Thymus (tissue), 14 donors: ENCODE measurements around the gene OR7D2. TPM values are rescaled to one million over a fixed set of nuclear protein-coding genes. Genes with fewer than 3 reads are reported as not detected.
A peak's percentile ranks its signal among the peaks of the same experiment; 100 is the strongest.

Source experiments
- DNase-seq, 9 donors: peaks; one replicate each; pipeline ENCODE4 v3.0.0-alpha.2; 2013; ENCODE audit warnings: low spot score in 9 of 9, low read depth in 6 of 9, missing footprints in 1 of 9
- H3K27ac ChIP-seq, 2 donors: one replicate each; pipeline ENCODE4 v1.5.1; 2013; ENCODE audit warnings: control low read depth in 1 of 2, low read depth in 1 of 2, low read length in 1 of 2, mild to moderate bottlenecking in 1 of 2, moderate library complexity in 1 of 2
- H3K27me3 ChIP-seq, 2 donors: one replicate each; pipeline ENCODE4 v1.5.1; 2013; ENCODE audit warnings: low read length in 1 of 2; ENCODE audit not compliant: control insufficient read depth in 2 of 2, insufficient read depth in 1 of 2
- H3K36me3 ChIP-seq, 2 donors: one replicate each; pipeline ENCODE4 v1.5.1; 2013; ENCODE audit warnings: low read length in 1 of 2, mild to moderate bottlenecking in 1 of 2, moderate library complexity in 1 of 2; ENCODE audit not compliant: control insufficient read depth in 2 of 2, insufficient read depth in 2 of 2
- H3K4me1 ChIP-seq, 2 donors: one replicate each; pipeline ENCODE4 v1.5.1; 2013; ENCODE audit warnings: low read length in 2 of 2; ENCODE audit not compliant: control insufficient read depth in 2 of 2, insufficient read depth in 2 of 2
- H3K4me3 ChIP-seq, 2 donors: one replicate each; pipeline ENCODE4 v1.5.1; 2013; ENCODE audit warnings: low read length in 2 of 2, control low read depth in 1 of 2, mild to moderate bottlenecking in 1 of 2
- H3K9me3 ChIP-seq, 2 donors: one replicate each; pipeline ENCODE4 v1.5.1; 2013; ENCODE audit warnings: low read length in 1 of 2, mild to moderate bottlenecking in 1 of 2; ENCODE audit not compliant: control insufficient read depth in 2 of 2, insufficient read depth in 1 of 2
- WGBS: extraction: QIAGEN DNeasy Blood & Tissue Kit; methylation state at CpG from one replicate; pipeline ENCODE4 v1.1.7; 2013; 5-methylcytosine and 5-hydroxymethylcytosine counted together
- long read RNA-seq, 10 donors: transcript quantifications; one replicate each; lab custom pipeline, GENCODE V29; 2026
- polyA plus RNA-seq: library from polyadenylated mRNA; stranded (reverse); fragments of 200-250 nt; gene quantifications from one replicate; pipeline ENCODE4 v1.2.3, GENCODE V29; 2013
- total RNA-seq: library from RNA; stranded (reverse); fragments of 120-200 nt; gene quantifications from one replicate; pipeline ENCODE4 v1.2.4, GENCODE V29; 2013
- donor health status: healthy.

OR7D2 gene
- total RNA-seq (under 0.01 TPM), polyA plus RNA-seq (0.07 TPM)
- long read RNA-seq, donor 1, result 0 reads
- long read RNA-seq, donor 2, result 0 reads
- long read RNA-seq, donor 3, result 0 reads
- long read RNA-seq, donor 4, result 0 reads
- long read RNA-seq, donor 5, result 0 reads
- long read RNA-seq, donor 6, result 0 reads
- long read RNA-seq, donor 7, result 0 reads
- long read RNA-seq, donor 8, result 0 reads
- long read RNA-seq, donor 9, result 0 reads
- long read RNA-seq, donor 10, result 0 reads

- Histone ChIP-seq H3K27me3 (no peaks in the 10 kb centered on the region), H3K36me3 (no peaks in the 10 kb centered on the region), H3K4me1 (no peaks in the 10 kb centered on the region), H3K4me3 (no peak within 1 kb of the TSS), H3K9me3 (peaks cover 0 to 3% of the 10 kb centered on the region in 2 donors), H3K27ac (no peak within 1 kb of the TSS)
- WGBS, result 82% methylated on average over 4 of the region's 4 CpGs
- no peak for DNase-seq
Measured at GRCh38 chr19:9178901-9179300, at the start of gene OR7D2. Gene OR7D2 (plus strand): TSS chr19:9178979. CDS start chr19:9185782, 6,803 bp downstream.

- H3K9me3 ChIP-seq, result no peaks in the 10 kb centered on the region
- peaks cover 0 to 2% of the 10 kb centered on the region in 2 donors for H3K27me3 ChIP-seq
- no peak overlapping the region for H3K27ac ChIP-seq
- H3K36me3 ChIP-seq, result no peaks in the 10 kb centered on the region
- DNase-seq, result peak in 1 of 9 donors; percentile 28
- H3K4me3 ChIP-seq, result no peak overlapping the region
- H3K4me1 ChIP-seq, result no peaks in the 10 kb centered on the region
- WGBS, result 6% methylated on average over 1 of the region's 1 CpG
Measured at GRCh38 chr19:9130965-9131364, 47.8 kb upstream of the OR7D2 start.

DNA sequence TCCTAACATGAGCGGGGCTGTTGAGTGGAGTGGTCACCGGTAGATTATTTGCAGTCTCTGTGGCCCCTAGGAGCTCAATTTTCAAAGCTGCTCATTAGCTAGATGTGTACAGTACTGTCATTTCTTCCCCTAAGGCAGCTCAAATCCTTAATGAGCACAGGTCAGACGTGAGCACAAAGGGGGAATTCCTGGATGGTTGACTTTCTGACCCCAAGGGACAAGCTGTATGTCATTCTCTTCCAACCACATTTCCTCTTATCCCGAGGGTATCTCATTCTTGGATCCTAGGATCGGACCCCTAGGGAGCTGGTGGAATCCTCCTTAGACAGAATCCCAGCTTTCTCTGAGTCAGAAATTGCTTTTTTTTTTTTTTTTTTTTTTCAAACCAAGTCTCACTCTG is 46.4 kb upstream of the OR7D2 start:
- H3K27ac ChIP-seq, result no peak overlapping the region
- H3K36me3 ChIP-seq, result no peaks in the 10 kb centered on the region
- peaks cover 0 to 2% of the 10 kb centered on the region in 2 donors for H3K27me3 ChIP-seq
- H3K4me3 ChIP-seq, result no peak overlapping the region
- H3K4me1 ChIP-seq, result no peaks in the 10 kb centered on the region
- H3K9me3 ChIP-seq, result no peaks in the 10 kb centered on the region
- no peak for DNase-seq
- 82% methylated on average over 5 of the region's 5 CpGs for WGBS

DNA sequence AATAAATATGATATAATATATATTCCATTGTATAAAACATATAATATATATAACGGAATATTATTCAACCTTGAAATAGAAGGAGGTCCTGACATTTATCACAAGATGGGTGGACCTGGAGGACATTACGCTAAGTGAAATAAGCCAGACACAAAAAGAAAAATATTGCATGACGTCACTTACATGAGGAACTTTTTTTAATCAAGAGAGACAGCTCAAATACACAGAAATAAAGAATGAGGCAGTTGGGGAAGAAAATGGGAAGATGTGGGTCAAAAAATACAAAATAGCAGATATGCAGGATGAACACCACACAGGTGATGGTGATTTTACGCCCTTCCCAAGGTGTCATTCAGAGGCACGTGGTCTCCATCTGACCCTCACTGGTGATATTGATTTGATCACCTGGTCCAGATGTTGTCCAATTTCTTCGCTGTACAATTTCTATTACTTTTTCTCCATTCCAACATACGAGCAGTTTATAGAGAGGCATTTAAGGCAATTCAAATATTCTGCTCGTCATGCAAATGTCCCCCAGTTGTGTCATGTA is 39.1 kb upstream of the OR7D2 start:
- peaks cover 3 to 6% of the 10 kb centered on the region in 2 donors for H3K4me1 ChIP-seq

GRCh38 chr19:9140159-9140874 is 38.5 kb upstream of the OR7D2 start, which contains the start of gene ZNF317:
Gene ZNF317 (plus strand): TSS chr19:9140397. CDS start chr19:9156017, 15,620 bp downstream.
- Histone ChIP-seq H3K27ac (peak within 1 kb of the TSS; percentile 55 to 61), H3K36me3 (peaks cover 0 to 3% of the 10 kb centered on the region in 2 donors), H3K9me3 (peaks cover 2 to 9% of the 10 kb centered on the region in 2 donors), H3K4me1 (peaks cover 3 to 6% of the 10 kb centered on the region in 2 donors), H3K27me3 (no peaks in the 10 kb centered on the region), H3K4me3 (peak within 1 kb of the TSS; percentile 61 to 93)
- WGBS, result under 1% methylated on average over 43 of the region's 43 CpGs
- peak; percentile 81 to 98 (median 93) for DNase-seq

More for the DNA sequence above, 39.1 kb upstream of the OR7D2 start:
- Histone ChIP-seq H3K36me3 (no peaks in the 10 kb centered on the region), H3K4me3 (peak overlapping the region; percentile 61 to 93), H3K27ac (no peak overlapping the region), H3K27me3 (no peaks in the 10 kb centered on the region), H3K9me3 (peaks cover 0 to 5% of the 10 kb centered on the region in 2 donors)
- WGBS, result 36% methylated on average over 8 of the region's 8 CpGs
- DNase-seq, result no peak

DNA sequence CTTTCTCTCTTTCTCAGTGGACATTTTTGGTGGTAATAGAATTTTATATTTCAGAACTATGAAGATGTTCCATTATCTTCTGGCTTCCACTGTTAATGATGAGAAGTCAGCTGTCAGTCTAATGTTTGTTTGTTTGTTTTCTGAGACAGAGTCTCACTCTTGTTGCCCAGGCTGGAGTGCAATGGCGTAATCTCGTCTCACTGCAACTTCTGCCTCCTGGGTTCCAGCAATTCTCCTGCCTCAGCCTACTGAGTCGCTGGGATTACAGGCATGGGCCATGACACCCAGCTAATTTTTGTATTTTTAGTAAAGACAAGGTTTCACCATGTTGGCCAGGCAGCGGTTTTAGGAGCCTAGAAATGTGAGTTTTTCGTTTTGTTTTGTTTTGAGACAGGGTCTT is 33.9 kb upstream of the OR7D2 start:
- DNase-seq, result no peak
- peaks cover 6 to 19% of the 10 kb centered on the region in 2 donors for H3K9me3 ChIP-seq
- no peaks in the 10 kb centered on the region for H3K27me3 ChIP-seq
- peaks cover under 1 to 6% of the 10 kb centered on the region in 2 donors for H3K4me1 ChIP-seq
- peaks cover 10 to 18% of the 10 kb centered on the region in 2 donors for H3K36me3 ChIP-seq
- no peak overlapping the region for H3K4me3 ChIP-seq
- no peak overlapping the region for H3K27ac ChIP-seq
- 100% methylated on average over 5 of the region's 5 CpGs for WGBS

GRCh38 chr19:9146882-9147281 is 31.9 kb upstream of the OR7D2 start:
- Histone ChIP-seq H3K27ac (no peak overlapping the region), H3K9me3 (peaks cover 7 to 28% of the 10 kb centered on the region in 2 donors), H3K36me3 (peaks cover 10 to 18% of the 10 kb centered on the region in 2 donors), H3K27me3 (no peaks in the 10 kb centered on the region), H3K4me3 (no peak overlapping the region), H3K4me1 (peaks cover 0 to under 1% of the 10 kb centered on the region in 2 donors)
- WGBS, result 100% methylated on average over 1 of the region's 1 CpG
- no peak for DNase-seq

GRCh38 chr19:9148697-9149096 is 30.1 kb upstream of the OR7D2 start:
- H3K27me3 ChIP-seq, result no peaks in the 10 kb centered on the region
- WGBS, result 97% methylated on average over 3 of the region's 3 CpGs
- peaks cover 18 to 22% of the 10 kb centered on the region in 2 donors for H3K36me3 ChIP-seq
- no peak overlapping the region for H3K27ac ChIP-seq
- H3K4me1 ChIP-seq, result no peaks in the 10 kb centered on the region
- no peak overlapping the region for H3K4me3 ChIP-seq
- peaks cover 8 to 39% of the 10 kb centered on the region in 2 donors for H3K9me3 ChIP-seq
- DNase-seq, result no peak

- no peaks in the 10 kb centered on the region for H3K27me3 ChIP-seq
- peaks cover 10 to 32% of the 10 kb centered on the region in 2 donors for H3K9me3 ChIP-seq
- DNase-seq, result no peak
- WGBS, result 98% methylated on average over 4 of the region's 4 CpGs
- no peak overlapping the region for H3K27ac ChIP-seq
- no peak overlapping the region for H3K4me3 ChIP-seq
- H3K36me3 ChIP-seq, result peaks cover 18 to 22% of the 10 kb centered on the region in 2 donors
- H3K4me1 ChIP-seq, result no peaks in the 10 kb centered on the region
Measured at GRCh38 chr19:9149997-9150396, 28.8 kb upstream of the OR7D2 start.
